Measurements from ENCODE around the gene TCF12. TPM values are rescaled to one million over a fixed set of nuclear protein-coding genes. Genes with fewer than 3 reads are reported as not detected.

The TCF12 gene
- total RNA-seq, 1 donor from 2014 or later: 84.6 TPM

GRCh38 chr15:57285386-57285785, 366.9 kb downstream of the TCF12 start:
- Histone ChIP-seq H3K27me3 (ENCODE audit: control insufficient read depth, insufficient read depth, low read length) (no peaks in the 10 kb centered on the region), H3K4me3 (ENCODE audit: low read depth, low read length) (no peak overlapping the region), H3K36me3 (ENCODE audit: control insufficient read depth, insufficient read depth, low read length) (no peaks in the 10 kb centered on the region)
- DNase-seq (ENCODE audit: low read depth): no peak
- TF ChIP-seq CTCF (IDR thresholded peaks at IDR 0.05; ENCODE audit: insufficient read depth, low read length, poor library complexity, severe bottlenecking): no peak

DNA sequence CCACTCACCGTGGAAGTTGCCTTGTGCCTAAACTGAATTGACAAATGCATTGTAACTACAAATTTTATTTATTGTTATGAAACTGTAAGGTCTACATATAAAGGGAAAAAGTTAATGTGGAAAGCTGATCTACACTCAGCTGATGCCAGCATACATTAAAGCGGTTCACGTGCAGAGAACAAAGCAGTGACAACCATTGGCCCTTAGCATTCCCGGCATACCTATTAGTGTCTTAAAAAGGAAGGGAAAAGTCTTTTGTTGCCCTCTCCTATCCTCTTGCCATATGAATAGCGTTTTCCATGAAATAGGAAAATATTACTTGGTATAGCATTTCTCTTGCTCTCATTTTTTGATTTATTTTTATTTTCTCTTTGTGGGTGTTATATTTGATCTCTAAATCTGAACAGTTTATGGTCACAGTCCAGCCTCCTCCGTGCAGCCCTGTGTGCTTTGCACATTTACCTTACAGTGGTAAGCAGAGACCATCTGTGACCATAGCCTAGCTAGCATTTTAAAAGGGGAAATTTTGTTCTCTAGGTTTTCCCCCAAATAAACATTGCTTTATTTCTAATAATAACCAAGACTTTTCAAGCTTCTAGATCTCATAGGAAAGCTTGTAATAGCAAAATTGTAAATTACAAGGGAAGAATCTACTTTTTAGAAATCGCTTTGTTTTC, 368.1 kb downstream of the TCF12 start:
- Histone ChIP-seq H3K4me3 (ENCODE audit: low read depth, low read length) (no peak overlapping the region), H3K36me3 (ENCODE audit: control insufficient read depth, insufficient read depth, low read length) (no peaks in the 10 kb centered on the region)
- DNase-seq (ENCODE audit: low read depth): no peak

GRCh38 chr15:57287123-57287521, 368.7 kb downstream of the TCF12 start:
- no peaks in the 10 kb centered on the region for H3K36me3 ChIP-seq (ENCODE audit: control insufficient read depth, insufficient read depth, low read length)
- H3K27me3 ChIP-seq (ENCODE audit: control insufficient read depth, insufficient read depth, low read length): no peaks in the 10 kb centered on the region
- no peak for DNase-seq (ENCODE audit: low read depth)
- H3K4me3 ChIP-seq (ENCODE audit: low read depth, low read length): no peak overlapping the region
- no peak for TF ChIP-seq CTCF (IDR thresholded peaks at IDR 0.05; ENCODE audit: insufficient read depth, low read length, poor library complexity, severe bottlenecking)

More for the DNA sequence above, 368.1 kb downstream of the TCF12 start:
- no peak for TF ChIP-seq CTCF (IDR thresholded peaks at IDR 0.05; ENCODE audit: insufficient read depth, low read length, poor library complexity, severe bottlenecking)
- H3K27me3 ChIP-seq (ENCODE audit: control insufficient read depth, insufficient read depth, low read length): no peaks in the 10 kb centered on the region

DNA sequence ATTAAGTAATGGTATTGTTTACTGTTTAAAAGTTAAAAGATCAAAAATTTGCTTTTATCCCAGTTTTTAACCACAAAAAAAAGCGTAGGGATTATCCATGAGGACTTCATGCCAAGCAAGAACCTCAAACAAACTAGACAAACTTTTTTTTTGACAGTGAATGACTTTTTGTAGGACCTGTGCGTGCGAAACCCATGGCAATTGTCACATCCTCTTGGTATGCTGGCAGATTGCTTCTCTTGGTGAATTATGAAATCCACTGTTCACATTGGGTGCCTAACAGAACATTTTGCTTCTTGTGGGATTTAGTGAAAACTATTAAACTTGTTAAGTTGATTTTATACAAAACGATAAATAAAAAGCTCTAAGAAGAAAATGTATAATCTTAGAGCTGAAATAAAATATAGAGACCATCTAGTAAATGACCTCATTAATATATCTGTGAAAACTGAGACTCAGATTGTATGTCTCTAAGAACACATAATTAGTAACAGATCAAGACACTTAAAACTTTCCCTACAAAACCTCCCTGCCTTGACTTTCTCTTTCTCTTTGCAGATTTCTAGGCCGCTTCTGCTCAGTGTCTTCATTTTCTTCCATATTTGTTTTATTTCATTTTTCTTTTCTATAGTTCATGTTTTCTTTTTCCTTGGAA, 370.6 kb downstream of the TCF12 start:
- H3K36me3 ChIP-seq (ENCODE audit: control insufficient read depth, insufficient read depth, low read length): no peaks in the 10 kb centered on the region
- DNase-seq (ENCODE audit: low read depth): no peak
- H3K27me3 ChIP-seq (ENCODE audit: control insufficient read depth, insufficient read depth, low read length): no peaks in the 10 kb centered on the region
- H3K4me3 ChIP-seq (ENCODE audit: low read depth, low read length): no peak overlapping the region
- TF ChIP-seq CTCF (IDR thresholded peaks at IDR 0.05; ENCODE audit: insufficient read depth, low read length, poor library complexity, severe bottlenecking): no peak

DNA sequence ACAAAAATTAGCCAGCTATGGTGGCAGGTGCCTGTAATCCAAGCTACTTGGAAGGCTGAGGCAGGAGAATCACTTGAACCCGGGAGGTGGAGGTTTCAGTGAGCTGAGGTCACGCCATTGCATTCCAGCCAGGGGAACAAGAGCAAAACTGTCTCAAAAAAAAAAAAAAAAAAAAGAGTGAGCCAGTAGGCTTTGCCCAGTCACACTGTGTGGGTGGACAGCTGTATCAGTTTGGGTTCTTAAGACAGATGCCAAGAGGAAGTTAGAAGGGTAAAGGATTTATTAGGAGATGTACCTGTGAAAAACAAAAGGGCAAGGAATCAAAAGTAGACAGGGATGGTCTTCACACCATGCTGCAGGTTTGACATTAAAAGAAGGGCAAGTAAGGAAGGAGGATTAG, 371.7 kb downstream of the TCF12 start:
- Histone ChIP-seq H3K27me3 (ENCODE audit: control insufficient read depth, insufficient read depth, low read length) (no peaks in the 10 kb centered on the region), H3K4me3 (ENCODE audit: low read depth, low read length) (no peak overlapping the region), H3K36me3 (ENCODE audit: control insufficient read depth, insufficient read depth, low read length) (no peaks in the 10 kb centered on the region)
- no peak for TF ChIP-seq CTCF (IDR thresholded peaks at IDR 0.05; ENCODE audit: insufficient read depth, low read length, poor library complexity, severe bottlenecking)
- no peak for DNase-seq (ENCODE audit: low read depth)

Data from kidney epithelial cell (primary cell).